ENCODE measurements around the gene FAM187B.

DNA sequence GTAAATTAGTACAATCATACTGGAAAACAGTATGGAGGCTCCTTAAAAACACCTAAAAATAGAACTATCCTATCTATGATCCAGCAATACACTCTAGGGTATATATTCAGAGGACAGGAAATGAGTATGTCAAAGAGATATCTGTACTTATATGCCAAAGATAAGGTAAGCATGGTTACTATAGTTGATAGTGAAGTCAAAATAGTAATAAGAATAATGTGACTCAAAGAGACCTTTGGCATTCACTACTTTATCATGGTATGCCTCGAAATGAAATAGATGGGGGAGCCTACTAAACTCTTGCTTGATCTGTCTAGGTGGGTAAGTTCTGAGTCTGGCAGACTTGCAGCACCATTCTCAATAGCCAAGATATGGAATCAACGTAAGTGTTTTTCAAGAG is 43.7 kb downstream of the FAM187B start:
- TF ChIP-seq CTCF (IDR thresholded peaks at IDR 0.05; ENCODE audit: insufficient read depth, low read length) (no peak), POLR2AphosphoS5 (IDR thresholded peaks at IDR 0.05; ENCODE audit: low read depth) (no peak), REST (IDR thresholded peaks at IDR 0.05; ENCODE audit: insufficient replicate concordance, low read depth) (no peak), GABPA (IDR thresholded peaks at IDR 0.05; ENCODE audit: low read depth) (no peak)

Data from HL-60 (cell line).